NK-92 treated with Interleukin-12 subunit alpha and Interleukin-12 subunit beta, amount 100 ng/mL, for 24 hours (cell line): ENCODE data around the gene WIPF2.
A peak's percentile ranks its signal among the peaks of the same experiment; 100 is the strongest.

Experiments used
- DNase-seq: peaks from one replicate; lab custom pipeline; 2025; lab: John Stamatoyannopoulos, UW

The WIPF2 gene

DNA sequence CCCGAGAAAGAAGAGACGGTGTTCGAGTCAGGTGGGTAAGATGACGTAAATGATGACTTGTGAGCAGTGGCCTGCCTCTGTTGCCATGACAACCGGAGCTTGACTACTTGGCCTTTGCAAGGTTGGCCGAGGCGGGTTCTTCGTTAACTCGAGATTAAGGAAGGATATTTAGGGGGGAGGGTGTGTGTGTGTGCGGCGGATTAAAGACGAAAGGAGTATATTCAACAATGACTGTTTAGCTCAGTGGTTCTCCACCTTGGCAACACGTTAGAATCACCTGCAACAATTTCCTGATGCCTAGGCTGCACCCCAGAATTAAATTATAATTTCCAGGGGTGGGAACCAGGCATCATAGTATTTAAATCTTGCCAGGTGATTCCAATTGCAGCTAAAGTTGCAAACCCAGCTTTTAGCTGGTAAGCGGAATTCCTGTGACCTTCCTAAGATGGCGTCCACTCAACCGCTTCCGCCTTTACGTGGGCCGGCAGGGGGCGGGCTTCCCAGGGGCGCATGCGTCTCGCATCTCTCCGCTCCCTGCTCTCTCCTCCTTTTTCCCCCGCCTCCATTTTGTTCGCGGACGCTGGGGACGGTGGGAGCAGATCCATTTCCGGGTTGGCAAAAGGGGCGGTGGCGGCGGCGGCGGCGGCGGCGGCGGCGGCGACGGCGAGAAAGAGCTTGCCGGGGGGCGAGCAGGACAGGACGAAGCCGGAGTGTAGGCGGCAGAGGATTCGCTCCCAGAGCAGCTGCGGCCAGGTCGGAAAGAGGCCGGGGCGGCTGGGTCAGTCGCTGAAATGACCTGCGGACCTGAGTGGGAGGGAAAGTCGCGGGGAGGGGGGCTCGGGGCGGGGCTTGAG is at the start of gene WIPF2:
Gene WIPF2, plus strand, starts transcription at position 565 of the 854 bp plus-strand sequence. CDS start 37,156 bp downstream, outside the sequence.
- DNase-seq, result peak; percentile 93

- DNase-seq, result no peak
Observed at GRCh38 chr17:40170325-40170724, 48.8 kb upstream of the WIPF2 start.

GRCh38 chr17:40171750-40172149 is 47.4 kb upstream of the WIPF2 start:
- no peak for DNase-seq

GRCh38 chr17:40173091-40173777 is 45.9 kb upstream of the WIPF2 start:
- DNase-seq, result no peak

- no peak for DNase-seq
Observed at GRCh38 chr17:40173778-40174135, 45.3 kb upstream of the WIPF2 start.

DNA sequence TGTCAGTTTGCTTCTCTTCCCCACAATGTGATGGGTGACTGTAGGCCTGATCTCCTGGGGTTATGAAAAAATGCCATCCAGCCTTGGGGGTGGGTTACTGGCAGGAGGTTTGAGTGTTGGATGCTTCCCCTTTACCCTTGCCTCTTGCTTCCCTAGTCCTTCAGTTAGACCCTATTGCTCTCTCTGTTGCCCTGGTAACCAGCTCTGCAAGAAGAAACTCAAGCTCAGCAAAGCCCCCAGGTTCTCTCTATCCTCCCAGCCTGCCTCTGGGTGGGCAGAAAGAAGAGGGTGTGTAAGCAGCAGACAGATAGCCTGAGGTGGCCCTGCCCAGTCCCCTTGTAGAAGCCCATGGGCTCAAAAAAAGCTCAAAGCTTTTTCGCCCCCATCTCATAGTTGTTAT is 44.6 kb upstream of the WIPF2 start:
- DNase-seq, result no peak

- no peak for DNase-seq
Observed at GRCh38 chr17:40175928-40176753, 43.0 kb upstream of the WIPF2 start.

DNA sequence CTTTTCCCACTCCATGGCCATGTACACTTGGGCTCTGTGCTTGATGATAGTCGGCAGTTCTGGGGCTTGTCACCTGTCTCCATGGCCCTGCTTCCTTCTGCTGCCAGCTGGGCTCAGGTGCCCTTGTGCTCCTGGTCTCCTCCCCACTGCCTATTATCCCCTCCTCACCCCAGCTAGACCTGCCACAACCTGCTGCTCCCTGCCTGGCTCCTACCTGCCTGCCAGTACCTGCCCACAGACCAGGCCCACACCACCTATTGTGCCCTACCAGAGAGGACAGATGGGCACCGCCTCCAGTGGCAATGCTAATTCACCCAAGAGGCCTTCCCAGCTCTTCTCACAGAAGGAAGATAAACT is 42.4 kb upstream of the WIPF2 start:
- no peak for DNase-seq

GRCh38 chr17:40177275-40177874 is 41.7 kb upstream of the WIPF2 start, which contains the start of gene RAPGEFL1:
RAPGEFL1 (plus strand) TSS chr17:40177470; CDS start chr17:40177862, 392 bp downstream.
- no peak for DNase-seq

DNA sequence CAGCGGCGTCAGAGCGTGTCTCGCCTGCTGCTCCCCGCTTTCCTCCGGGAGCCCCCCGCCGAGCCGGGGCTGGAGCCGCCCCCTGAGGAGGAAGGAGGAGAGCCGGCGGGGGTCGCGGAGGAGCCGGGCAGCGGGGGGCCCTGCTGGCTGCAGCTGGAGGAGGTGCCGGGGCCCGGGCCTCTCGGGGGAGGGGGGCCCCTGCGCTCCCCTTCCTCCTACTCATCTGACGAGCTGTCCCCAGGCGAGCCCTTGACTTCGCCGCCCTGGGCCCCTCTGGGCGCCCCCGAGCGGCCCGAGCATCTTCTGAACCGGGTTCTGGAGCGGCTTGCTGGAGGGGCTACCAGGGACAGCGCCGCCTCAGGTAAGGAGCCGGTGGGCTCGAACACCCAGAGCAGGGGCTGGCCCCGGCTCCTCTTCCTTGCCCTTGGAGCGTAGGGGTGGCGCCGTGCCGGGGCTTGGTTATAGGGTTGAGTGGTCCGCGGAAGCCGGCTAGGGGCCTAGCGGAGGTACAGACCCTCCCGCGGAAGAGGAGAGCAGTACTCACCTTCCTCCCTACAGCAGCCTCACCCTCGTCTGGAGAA is 41.0 kb upstream of the WIPF2 start:
- DNase-seq, result no peak

DNA sequence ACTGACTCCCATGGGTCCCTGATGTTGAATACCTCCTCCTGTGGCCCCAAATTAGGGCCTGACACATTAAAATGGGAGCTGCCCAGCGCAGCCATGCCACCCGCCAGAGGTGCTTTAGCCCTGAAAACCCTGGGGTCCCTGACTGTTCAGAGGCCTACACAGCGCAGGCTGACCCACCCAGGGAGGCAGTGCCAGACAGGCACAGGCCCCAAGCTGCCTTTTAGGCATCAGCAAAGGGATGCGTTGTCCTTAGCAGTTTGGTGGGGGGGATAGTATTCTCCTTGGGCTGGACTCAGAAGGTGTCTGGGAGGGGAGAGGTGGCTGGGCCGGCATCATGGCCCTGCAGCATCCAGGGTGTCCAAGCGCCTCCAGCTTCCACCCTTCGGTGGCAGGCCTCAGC is 40.4 kb upstream of the WIPF2 start:
- no peak for DNase-seq

DNA sequence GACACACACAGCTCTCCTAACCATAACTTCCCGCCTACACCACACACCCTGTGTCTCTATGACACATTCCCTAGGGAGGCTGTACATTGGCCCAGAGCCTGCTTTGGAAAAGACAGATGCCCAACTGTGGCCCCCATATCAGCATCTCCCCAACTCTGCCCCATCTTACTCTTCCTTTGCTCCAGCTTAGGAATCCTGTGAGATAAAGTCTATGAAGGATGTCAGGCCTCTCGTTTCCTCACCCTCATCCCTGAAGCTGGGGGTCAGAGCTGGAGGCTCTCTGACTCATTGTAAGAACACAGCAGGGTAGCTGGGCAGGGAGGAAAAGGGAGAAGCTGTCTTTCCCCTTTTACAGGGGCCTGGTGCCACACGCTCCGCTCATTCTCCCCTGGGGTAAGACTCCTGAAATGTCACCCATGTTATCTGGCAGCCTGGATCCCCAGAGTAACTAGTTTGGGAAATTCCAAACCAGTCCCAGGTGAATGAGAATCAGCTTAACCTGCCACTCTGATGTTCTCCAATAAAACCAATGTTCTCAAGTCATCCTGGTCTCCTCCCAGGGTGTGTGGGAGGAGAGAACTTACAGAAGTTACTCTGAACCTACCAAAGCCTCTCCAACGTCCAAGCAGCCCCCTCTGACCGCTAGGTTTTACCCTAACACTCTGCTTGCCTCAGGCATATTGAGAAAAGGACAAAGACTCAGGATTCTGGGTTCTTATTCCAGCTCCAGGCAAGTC is 39.0 kb upstream of the WIPF2 start:
- no peak for DNase-seq

DNA sequence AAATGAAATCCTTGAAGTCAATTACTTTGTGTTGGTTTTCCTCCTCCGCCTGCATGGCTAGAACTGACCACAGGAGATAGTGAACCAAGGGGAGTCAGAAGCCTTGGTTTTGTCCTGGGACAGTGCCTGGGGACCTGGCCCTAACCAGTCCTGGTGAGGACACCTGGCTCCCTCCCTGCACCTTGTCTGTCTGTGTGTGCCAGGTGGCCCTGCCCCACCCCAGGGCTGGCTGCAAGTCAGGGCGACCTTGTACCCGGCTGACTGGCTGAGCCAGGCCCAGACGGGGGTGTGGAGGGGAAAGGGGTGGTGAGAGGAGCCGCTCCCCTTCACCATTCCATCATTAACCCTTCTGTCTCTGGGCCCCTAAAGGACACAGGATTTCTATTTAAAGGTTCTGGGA is 38.4 kb upstream of the WIPF2 start:
- DNase-seq, result no peak

DNA sequence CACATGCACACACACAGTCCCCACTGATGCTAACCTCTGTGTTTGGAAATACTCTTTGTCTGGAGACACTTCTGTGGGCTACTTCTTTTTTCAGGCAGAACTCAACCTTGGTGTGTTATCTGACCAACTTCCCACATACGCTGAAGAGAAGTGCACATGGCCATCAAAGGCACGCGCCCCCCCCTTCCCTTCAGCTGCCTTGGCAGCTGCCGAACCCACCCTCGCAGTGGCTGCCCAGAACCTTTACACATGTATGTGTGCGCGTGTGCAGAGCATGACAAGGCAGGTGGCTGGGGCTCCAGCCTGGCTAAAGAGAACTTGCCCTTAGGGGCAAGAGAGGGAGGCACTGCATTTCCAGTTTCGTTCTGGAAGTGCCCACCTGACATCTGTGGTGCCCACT is 37.9 kb upstream of the WIPF2 start:
- DNase-seq, result no peak

DNA sequence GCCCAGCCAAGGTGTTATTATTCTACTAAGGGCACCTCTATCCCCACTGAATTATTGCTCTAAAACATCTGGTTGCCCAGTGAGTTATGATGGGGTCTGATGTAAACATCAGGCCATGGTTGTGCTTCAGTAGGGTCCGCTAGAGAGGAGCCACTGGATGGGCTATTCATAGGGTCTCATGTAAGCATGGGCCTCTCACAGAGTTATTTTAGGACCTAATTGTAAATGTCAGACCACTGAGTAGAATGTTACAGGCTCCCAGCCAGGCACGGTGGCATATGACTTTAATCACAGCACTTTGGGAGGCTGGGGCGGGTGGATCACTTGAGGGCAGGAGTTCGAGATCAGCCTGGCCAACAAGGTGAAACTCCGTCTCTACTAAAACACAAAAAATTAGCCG is 36.5 kb upstream of the WIPF2 start:
- no peak for DNase-seq

DNA sequence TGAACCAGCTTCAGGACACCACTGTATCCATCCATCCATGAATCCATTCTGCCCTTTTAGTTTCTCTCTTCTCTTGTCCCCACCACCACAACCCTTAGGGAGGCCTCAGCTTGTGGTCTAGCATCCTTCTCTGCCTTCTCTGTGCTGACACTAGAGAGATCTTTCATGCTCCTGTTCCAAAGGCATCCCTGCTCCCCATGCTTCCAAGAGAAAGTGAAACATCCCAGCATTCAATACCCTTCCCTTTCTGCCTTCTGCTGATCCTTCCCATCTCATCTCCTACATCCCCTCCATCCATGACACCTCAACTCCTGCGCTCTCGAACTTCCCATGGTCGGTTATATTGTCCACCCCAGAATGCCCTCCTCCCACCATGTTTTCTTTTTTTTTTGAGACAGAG is 31.9 kb upstream of the WIPF2 start:
- no peak for DNase-seq

- no peak for DNase-seq
Observed at GRCh38 chr17:40188694-40189093, 30.4 kb upstream of the WIPF2 start.

GRCh38 chr17:40190197-40191021 is 28.7 kb upstream of the WIPF2 start:
- DNase-seq, result no peak

DNA sequence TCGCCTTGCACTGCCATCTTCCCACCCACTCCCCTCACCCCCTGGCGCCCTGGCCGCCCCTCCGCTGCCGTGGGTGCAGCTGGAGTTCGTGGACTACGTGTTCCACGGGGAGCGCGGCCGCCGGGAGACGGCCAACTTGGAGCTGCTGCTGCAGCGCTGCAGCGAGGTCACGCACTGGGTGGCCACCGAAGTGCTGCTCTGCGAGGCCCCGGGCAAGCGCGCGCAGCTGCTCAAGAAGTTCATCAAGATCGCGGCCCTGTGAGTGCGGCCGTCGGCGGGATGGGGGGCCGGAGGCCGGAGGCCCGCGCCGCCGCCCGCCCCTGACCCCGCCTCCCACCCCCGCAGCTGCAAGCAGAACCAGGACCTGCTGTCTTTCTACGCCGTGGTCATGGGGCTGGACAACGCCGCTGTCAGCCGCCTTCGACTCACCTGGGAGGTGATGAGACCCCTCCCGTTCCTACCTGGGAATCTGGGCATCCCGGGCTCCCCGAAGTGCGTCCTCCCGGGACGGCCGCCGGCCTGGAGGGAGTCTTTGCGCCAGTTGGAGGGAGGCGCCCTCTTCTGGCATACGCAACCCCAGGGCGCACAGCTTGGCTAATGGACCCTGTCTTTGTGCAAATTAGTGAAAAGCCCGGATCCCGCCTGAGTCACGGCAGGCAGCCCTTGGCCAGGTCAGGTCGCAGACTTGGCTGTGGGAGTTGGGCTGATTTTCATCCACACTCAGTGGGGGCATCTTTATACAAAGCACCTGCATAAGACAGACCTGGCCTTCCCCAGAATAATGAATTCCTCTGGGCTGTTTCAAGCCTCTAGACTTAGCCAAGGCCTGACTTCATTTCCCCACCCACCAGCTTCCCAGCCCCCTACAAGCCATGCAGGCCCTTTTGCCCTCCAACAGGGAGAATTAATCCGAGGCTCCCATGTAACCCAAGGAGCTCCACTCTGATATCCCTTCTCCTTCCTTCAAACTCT is 27.6 kb upstream of the WIPF2 start:
- no peak for DNase-seq
